Activated T-helper 1 cell treated with Interleukin-2 at 50 U/mL for 16 hours (primary cell): ENCODE results near the gene RPL13A.
A peak's percentile ranks its signal among the peaks of the same experiment; 100 is the strongest.

ENCODE experiments used
- DNase-seq: peaks from one replicate; pipeline ENCODE4 v3.0.0-alpha.2; 2020; ENCODE audit warnings: low read depth

Gene RPL13A

DNA sequence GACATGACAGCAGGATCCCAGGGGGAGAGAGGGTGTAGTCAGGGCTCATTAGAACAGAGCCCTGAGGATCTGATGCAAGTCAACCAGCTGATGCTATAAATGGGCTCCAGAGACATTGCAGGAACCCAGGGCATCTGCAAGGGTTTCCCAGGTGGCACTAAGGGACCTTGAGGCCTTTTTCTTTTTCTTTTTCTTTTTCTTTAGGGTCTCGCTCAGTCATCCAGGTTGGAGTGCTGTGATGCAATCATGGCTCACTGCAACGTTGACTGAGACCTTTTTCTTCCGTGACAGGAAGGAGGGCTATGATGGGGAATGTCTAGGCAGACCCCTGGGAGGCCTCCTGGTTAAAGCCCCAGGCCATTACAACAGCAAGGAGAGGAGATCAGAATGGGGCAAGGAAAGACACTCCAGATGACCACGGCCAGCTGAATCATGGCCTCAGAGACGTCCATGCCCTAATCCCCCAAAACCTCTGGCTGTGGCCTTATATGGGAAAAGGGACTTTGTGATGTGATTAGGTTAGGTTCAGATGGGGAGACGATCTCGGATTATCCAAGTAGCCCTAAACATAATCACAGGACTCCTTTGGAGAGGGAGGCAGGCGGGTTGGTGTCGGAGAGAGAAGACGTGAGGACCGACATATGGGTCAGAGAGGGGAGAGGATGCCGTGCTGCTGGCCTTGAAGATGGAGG lies 20.5 kb downstream of the RPL13A start:
- DNase-seq: no peak

DNA sequence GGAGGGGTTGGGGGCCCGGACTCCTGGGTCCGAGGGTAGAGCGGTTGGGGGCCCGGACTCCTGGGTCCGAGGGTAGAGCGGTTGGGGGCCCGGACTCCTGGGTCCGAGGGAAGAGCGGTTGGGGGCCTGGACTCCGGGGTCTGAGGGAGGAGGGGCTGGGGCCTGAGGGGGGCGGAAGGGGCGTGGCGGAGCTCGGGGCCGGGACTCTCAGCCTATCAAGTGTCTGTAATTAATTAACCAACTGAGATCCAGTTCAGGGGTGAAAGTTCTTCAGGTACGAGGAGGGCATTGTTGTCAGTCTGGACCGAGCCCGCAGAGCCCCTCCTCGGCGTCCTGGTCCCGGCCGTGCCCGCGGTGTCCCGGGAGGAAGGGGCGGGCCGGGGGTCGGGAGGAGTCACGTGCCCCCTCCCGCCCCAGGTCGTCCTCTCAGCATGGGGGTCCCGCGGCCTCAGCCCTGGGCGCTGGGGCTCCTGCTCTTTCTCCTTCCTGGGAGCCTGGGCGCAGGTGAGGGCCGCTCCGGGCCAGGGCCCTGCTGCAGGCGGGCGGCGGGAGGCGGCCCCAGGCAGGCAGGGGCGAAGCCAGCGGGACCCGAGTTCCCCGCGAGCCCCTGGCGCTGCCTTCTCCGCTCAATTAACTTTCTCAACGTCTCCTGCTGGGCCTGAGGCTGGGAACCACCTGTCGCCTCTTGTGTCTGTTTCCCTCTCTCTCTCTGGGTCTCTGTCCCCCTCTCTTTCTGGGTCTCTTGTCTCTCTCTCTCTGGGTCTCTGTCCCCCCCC lies 25.8 kb downstream of the RPL13A start:
- DNase-seq: no peak

DNA sequence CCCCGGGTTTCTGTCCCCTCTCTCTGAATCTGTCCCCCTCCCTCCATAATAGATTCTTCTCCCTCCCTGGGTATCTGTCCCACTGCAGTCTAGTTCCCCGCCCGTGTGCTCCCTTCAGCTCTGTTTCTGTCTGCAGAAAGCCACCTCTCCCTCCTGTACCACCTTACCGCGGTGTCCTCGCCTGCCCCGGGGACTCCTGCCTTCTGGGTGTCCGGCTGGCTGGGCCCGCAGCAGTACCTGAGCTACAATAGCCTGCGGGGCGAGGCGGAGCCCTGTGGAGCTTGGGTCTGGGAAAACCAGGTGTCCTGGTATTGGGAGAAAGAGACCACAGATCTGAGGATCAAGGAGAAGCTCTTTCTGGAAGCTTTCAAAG lies 26.3 kb downstream of the RPL13A start:
- DNase-seq: no peak

DNA sequence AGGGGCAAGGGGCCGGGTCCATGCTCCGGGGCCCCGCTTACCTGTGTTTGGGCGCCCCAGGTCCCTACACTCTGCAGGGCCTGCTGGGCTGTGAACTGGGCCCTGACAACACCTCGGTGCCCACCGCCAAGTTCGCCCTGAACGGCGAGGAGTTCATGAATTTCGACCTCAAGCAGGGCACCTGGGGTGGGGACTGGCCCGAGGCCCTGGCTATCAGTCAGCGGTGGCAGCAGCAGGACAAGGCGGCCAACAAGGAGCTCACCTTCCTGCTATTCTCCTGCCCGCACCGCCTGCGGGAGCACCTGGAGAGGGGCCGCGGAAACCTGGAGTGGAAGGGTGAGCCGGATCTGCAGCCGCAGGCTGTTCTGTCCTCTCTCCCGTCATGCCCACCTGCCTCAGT lies 26.7 kb downstream of the RPL13A start:
- no peak for DNase-seq

DNA sequence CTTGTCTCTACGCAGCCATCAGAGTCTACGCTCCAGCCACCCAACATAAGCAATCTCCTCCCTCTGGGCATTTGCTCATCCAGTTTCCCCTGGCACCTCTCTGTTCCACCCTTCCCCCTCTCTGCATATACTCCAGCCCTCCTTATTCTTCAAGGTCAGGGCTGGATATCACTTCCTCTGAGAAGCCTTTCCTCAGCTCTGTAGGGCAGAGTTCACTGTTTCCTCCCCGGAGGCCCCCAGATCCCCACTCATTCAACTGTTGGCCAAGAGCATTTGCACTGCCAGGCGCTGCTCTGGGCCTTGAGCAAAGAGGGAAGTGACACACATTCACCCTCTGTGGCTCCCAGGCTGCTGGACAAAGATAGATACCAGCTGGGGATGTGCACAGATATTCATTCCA lies 28.4 kb downstream of the RPL13A start:
- no peak for DNase-seq

DNA sequence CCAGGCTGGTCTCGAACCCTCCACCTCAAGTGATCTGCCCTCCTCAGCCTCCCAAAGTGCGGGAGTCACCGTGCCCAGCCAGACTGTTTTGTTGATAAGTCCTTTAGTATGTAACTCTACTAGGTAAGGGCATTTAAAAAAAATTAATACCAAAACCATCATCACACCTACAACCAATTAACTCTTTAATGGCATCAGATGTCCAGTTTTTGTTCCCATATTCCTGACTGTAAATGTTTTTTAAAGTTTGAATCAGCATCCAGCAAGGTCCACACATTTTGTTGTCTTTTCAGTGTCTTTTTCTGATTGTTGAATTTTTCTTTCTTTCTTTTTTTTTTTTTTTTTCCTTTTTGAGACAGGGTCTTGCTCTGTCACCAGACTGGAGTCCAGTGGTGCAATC lies 30.6 kb downstream of the RPL13A start:
- no peak for DNase-seq

DNA sequence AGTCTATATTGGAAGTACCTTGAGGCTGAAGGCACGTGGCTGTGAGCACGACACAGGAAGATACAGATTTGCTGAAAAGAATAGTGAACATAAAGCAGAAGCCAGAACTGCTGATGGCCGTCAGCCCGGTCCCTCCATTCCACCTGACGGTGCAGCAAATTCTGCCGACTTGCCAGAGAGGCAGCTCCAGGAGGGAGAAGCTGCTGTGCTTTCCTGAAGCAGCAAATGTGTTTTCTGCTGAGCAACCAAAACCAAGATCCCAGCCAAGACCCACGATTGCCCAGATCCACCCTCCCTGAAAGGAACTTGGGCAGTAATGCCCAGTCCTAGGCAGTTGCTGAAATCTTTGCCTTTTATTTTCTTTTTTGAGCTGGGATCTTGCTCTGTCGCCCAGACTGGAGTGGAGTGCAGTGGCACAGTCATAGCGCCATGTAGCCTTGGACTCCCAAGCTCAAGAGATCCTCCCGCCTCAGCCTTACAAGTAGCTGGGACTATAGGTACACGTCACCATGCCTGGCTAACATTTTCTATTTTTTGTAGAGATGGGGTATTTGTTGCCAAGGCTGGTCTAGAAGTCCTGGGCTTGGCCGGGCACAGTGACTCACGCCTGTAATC lies 33.4 kb downstream of the RPL13A start:
- no peak for DNase-seq

DNA sequence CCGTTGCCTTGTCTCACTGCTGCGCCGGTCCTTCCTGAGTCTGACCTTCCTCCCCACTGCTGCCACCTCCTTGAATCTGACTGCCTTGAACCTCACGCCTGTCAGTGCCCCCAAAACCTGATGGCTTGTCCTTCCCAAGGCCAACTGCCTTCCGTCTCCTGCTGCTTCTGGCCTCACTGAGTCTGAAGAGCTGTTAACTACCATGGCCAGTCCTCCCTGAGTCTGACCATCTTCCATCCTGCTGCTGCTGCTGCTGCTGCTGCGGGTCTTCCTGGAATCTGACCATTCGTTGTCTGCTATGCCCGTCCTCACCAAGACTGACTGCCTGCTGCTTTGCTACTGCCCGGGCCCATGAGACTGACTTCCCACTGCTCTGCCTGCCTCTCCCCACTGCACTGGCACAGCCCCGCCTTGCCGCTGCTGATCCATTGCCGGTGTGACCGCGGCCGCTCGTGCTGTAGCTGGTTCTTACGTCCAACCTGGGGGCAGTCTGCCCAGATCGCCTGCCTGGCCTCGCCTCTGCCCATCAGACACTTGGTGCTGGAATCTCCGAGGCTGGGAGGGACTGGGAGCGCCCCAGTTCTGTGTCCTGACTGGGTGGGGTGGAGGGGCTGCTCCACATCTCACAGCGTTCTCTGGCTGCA lies 37.5 kb downstream of the RPL13A start:
- no peak for DNase-seq

DNA sequence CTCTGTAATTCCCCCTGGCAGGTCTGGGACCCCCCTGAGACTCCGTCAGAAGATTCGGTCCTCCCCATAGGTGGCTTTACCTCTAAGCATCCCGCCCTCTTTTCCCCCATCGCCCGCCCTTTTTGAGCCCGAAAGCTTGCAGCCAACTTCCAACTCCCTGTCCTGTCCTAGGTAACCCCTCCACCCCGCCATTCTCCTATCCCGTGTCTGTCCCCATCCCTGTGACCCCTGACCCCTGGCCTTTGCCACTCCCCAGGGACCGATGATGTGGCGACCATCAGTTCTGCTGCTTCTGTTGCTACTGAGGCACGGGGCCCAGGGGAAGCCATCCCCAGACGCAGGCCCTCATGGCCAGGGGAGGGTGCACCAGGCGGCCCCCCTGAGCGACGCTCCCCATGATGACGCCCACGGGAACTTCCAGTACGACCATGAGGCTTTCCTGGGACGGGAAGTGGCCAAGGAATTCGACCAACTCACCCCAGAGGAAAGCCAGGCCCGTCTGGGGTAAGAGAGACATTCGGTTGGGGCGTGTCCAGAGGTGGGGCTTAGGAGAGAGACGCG lies 40.9 kb downstream of the RPL13A start:
- DNase-seq: no peak

DNA sequence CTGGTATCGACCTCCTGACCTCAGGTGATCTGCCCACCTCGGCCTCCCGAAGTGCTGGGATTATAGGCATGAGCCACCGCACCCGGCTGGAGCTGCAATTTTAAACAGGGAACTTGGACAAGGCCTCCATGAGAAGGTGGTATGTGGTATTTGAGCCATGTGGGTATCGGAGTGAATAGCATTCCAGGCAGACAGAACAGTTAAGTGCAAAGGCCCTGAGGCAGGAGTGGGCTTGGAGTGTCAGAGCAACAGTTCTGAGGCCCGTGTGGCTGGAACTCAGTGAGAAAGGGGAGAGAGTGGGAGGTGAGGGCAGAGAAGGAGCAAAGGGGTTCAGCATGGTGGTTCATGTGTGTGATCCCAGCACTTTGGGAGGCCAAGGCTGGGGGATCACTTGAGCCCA lies 43.3 kb downstream of the RPL13A start:
- no peak for DNase-seq

DNA sequence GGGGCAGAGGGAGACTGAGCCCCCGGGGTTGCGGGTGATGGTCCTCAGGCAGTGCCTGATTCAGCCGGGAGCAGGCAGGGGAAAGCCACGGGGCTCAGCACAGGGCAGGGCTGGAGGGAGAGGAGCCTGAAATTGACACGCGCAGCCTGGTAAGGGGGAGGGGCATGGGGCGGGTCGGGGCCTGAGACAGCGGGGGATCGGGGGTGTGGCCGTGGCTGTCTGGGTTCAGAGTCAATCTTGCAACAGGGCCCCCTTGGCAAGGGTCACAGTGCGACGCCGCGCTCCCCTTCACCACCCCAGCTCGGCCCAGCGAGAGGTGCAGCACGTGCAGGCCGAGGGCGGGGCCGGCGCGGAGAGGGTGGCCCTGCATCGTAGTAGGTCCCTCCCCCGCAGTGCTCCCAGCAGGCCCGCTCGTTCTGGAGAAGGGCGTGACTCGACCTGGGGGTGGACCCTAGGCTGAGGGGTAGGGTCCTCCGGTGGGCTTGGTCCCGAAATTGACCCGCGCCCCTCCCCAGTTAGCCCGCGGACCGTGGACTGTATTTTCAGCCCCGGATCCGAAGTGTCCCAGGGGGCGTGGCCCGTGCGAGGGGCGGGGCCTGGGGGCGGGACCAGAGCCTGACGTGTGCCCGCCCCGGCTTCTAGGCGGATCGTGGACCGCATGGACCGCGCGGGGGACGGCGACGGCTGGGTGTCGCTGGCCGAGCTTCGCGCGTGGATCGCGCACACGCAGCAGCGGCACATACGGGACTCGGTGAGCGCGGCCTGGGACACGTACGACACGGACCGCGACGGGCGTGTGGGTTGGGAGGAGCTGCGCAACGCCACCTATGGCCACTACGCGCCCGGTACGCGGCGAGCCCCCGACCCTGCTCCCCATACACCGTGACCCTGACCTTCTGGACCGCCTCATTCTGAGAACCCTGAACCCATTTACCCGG lies 46.4 kb downstream of the RPL13A start:
- peak; percentile 71 for DNase-seq

DNA sequence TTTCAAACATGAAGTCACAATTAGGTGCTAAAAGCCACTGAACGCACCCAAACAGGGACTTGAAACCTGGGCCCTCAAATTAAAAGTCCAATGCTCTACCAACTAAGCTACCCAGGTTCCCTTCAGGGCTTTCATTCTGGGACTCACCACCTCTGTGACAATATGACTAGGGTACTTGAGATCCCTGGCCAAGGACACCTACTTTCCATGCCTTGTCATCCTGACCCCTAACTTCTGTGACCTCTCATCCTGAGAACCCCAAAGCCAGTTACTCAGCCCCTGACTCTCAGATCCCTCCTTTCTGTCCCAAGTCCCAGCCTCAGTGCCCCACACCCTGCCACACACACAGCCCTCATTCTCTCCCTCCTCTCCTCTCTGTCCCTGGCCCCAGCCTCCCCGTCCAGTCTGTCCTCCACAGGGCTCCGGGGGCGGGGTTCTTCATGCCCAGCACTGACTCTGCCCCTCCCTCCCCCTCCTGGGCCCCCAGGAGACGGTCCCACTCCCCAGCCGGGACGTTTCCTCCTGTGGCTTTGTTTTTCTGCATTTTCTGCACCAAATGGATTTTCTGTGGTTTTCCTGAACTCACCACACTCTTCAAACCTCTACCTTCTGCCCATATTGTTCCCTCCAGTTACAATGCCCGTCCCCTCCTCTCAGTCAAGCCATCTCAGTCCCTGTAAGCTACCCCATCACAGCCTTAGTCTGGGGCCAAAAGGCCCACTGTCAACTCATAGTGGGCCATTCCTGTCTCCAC lies 47.4 kb downstream of the RPL13A start:
- DNase-seq: no peak

DNA sequence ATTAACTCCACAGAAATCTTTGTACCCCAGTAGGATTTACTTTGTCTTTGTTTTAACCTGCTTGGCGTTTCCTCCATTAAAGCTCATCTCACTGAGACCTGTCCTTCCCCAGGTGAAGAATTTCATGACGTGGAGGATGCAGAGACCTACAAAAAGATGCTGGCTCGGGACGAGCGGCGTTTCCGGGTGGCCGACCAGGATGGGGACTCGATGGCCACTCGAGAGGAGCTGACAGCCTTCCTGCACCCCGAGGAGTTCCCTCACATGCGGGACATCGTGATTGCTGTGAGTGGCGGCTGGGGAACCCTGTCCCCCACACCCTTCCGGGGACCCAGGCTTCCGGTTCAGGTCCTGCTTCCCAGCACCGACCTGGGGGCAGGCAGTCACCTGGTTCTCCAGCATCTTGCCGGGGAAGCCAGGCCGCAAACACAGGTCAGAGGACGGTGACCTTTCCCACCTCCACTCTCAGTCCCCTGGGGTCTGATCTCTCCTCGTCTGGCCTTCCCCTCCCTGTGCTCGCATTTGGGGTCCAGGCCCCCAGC lies 49.6 kb downstream of the RPL13A start:
- DNase-seq: no peak

DNA sequence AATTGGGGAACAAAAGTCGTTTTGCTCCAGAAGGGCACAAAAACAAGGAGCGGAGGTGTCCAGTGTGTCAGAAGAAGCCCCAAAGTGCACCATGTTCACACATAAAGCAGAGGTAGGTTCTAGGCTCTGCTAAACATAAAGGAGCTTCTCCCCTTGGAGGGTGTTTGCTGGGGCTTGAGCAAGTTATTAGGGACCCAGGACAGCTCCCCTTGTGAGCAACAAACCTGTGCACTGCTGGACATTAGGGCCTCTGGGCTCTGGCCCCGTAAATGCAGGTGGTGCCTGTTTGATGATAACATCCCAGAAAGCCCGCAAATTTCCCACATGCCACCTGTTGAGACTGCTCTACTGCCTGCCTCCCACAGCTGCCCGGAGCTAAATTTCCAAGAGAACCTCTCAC lies 51.2 kb downstream of the RPL13A start:
- DNase-seq: no peak

DNA sequence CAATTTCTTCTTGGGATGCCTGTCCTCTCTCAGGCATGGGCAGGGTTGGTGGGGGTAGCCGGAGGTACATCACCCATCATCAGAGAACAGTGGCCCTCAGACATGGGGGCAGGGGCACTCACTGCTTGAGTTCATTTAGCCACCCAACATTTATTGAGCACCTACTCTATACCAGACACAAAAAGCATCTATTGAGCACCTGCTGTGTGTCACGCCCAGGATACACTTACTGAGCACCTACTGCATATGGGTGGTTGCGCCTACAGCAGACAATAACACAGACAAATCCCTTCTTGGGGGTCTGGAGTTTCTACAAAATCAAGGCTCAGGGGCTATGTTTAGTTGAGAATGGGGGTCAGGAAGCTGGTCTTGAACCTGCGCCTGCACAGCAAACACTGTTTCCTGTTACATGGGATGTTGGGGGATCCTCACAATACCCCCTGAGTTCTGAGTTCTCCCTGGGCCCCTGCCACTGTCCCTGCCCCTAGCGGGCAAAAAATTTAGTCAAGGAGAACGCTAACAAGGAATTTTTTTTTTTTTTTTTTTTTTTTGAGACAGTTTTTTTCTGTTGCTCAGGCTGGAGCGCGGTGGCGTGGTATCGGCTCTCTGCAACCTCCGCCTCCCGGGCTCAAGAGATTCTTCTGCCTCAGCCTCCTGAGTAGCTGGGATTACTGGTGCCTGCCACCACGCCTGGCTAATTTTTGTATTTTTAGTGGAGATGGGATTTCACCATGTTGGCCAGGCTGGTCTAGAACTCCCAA lies 52.0 kb downstream of the RPL13A start:
- DNase-seq: no peak
